Liver (tissue), 2 donors: ENCODE data around the gene ESRRA.

Experiments used
- CTCF ChIP-seq: fragments of 150-350 bp; IDR thresholded peaks from 2 replicates; pipeline ENCODE4 v1.5.1; 2017; ENCODE audit warnings: improper control_type of control experiment, low read depth, low read length; ENCODE audit not compliant: missing input control
- ZBTB33 ChIP-seq: IDR thresholded peaks from 2 replicates; pipeline ENCODE4 v1.6.1; 2016; ENCODE audit warnings: antibody characterized with exemption
- donor health status: healthy.

- TF ChIP-seq CTCF (no peak), ZBTB33 (no peak)
Measured at GRCh38 chr11:64339286-64339685, 34.0 kb downstream of the ESRRA start.
